ENCODE data around the gene KDELR3. TPM values are rescaled to one million over a fixed set of nuclear protein-coding genes. Genes with fewer than 3 reads are reported as not detected.
A peak's percentile ranks its signal among the peaks of the same experiment; 100 is the strongest.

KDELR3 gene
- total RNA-seq, 2 donors from 2014 or later = 16.8 to 52.9 TPM

- no peaks in the 10 kb centered on the region for H3K36me3 ChIP-seq
- H3K4me3 ChIP-seq = no peak overlapping the region
- H3K27ac ChIP-seq = no peak overlapping the region
- TF ChIP-seq CTCF (IDR thresholded peaks at IDR 0.05) = no peak
- ATAC-seq (ENCODE audit: insufficient number of reproducible peaks, low FRiP score, low read depth) = no peak
- no peak for DNase-seq (ENCODE audit: low spot score)
- no peaks in the 10 kb centered on the region for H3K9me3 ChIP-seq
- peaks cover 6% of the 10 kb centered on the region for H3K27me3 ChIP-seq (replicated peaks; ENCODE audit: insufficient read depth)
- H3K4me1 ChIP-seq (ENCODE audit: control insufficient read depth in 1 of 2, low read depth in 2 of 2) = peaks cover 5 to 25% of the 10 kb centered on the region in 2 donors
These were observed 13.9 kb upstream of the KDELR3 start for GRCh38 chr22:38453996-38454352.

GRCh38 chr22:38454353-38455075 lies 13.4 kb upstream of the KDELR3 start:
- peak overlapping the region; percentile 67 for H3K4me3 ChIP-seq
- H3K36me3 ChIP-seq = no peaks in the 10 kb centered on the region
- DNase-seq (ENCODE audit: low spot score) (no peak), ATAC-seq (ENCODE audit: insufficient number of reproducible peaks, low FRiP score, low read depth) (no peak)
- H3K27ac ChIP-seq = no peak overlapping the region
- H3K27me3 ChIP-seq (replicated peaks; ENCODE audit: insufficient read depth) = peaks cover 6% of the 10 kb centered on the region
- TF ChIP-seq CTCF (IDR thresholded peaks at IDR 0.05) = no peak
- no peaks in the 10 kb centered on the region for H3K9me3 ChIP-seq
- H3K4me1 ChIP-seq (ENCODE audit: control insufficient read depth in 1 of 2, low read depth in 2 of 2) = peaks cover 5 to 25% of the 10 kb centered on the region in 2 donors

- H3K36me3 ChIP-seq = no peaks in the 10 kb centered on the region
- no peaks in the 10 kb centered on the region for H3K9me3 ChIP-seq
- H3K4me1 ChIP-seq (ENCODE audit: control insufficient read depth in 1 of 2, low read depth in 2 of 2) = peaks cover 5 to 25% of the 10 kb centered on the region in 2 donors
- no peak for TF ChIP-seq CTCF (IDR thresholded peaks at IDR 0.05)
- H3K27me3 ChIP-seq (replicated peaks; ENCODE audit: insufficient read depth) = peaks cover 5% of the 10 kb centered on the region
- DNase-seq (ENCODE audit: low spot score) = no peak
- no peak for ATAC-seq (ENCODE audit: insufficient number of reproducible peaks, low FRiP score, low read depth)
- H3K27ac ChIP-seq = no peak within 1 kb of the TSS
- H3K4me3 ChIP-seq = peak within 1 kb of the TSS; percentile 67
These were observed 12.8 kb upstream of the KDELR3 start, which contains the start of gene KCNJ4 for GRCh38 chr22:38455076-38455529. Gene KCNJ4, minus strand, starts transcription at chr22:38455199. Its CDS starts 27,067 bp downstream, at chr22:38428132.

GRCh38 chr22:38455530-38456271 lies 12.2 kb upstream of the KDELR3 start:
- Histone ChIP-seq H3K27ac (no peak overlapping the region), H3K36me3 (no peaks in the 10 kb centered on the region), H3K27me3 (replicated peaks; ENCODE audit: insufficient read depth) (no peaks in the 10 kb centered on the region), H3K4me3 (peak overlapping the region; percentile 60), H3K4me1 (ENCODE audit: control insufficient read depth in 1 of 2, low read depth in 2 of 2) (peaks cover 5 to 25% of the 10 kb centered on the region in 2 donors), H3K9me3 (no peaks in the 10 kb centered on the region)
- DNase-seq (ENCODE audit: low spot score) = no peak
- ATAC-seq (ENCODE audit: insufficient number of reproducible peaks, low FRiP score, low read depth) = no peak
- TF ChIP-seq CTCF (IDR thresholded peaks at IDR 0.05) = no peak

GRCh38 chr22:38456272-38456835 lies 11.5 kb upstream of the KDELR3 start:
- TF ChIP-seq CTCF (IDR thresholded peaks at IDR 0.05) = no peak
- H3K36me3 ChIP-seq = no peaks in the 10 kb centered on the region
- H3K4me1 ChIP-seq (ENCODE audit: control insufficient read depth in 1 of 2, low read depth in 2 of 2) = peaks cover 5 to 30% of the 10 kb centered on the region in 2 donors
- no peak overlapping the region for H3K27ac ChIP-seq
- DNase-seq (ENCODE audit: low spot score) (no peak), ATAC-seq (ENCODE audit: insufficient number of reproducible peaks, low FRiP score, low read depth) (no peak)
- H3K4me3 ChIP-seq = no peak overlapping the region
- H3K9me3 ChIP-seq = no peaks in the 10 kb centered on the region
- H3K27me3 ChIP-seq (replicated peaks; ENCODE audit: insufficient read depth) = no peaks in the 10 kb centered on the region
